GM06990 (cell line): ENCODE data around the gene ACOT11.

Experiments
- DNase-seq: peaks from one replicate; pipeline ENCODE4 v3.0.0-alpha.2; 2011; ENCODE audit not compliant: insufficient read length; ENCODE audit errors: extremely low read depth
- H3K27me3 ChIP-seq: replicated peaks from 2 replicates; pipeline ENCODE4 v1.6.0; 2011; ENCODE audit warnings: low read length; ENCODE audit not compliant: control insufficient read depth, insufficient read depth
- H3K36me3 ChIP-seq: 2 replicates; pipeline ENCODE4 v1.5.1; 2011; ENCODE audit warnings: low read length; ENCODE audit not compliant: control insufficient read depth, insufficient read depth
- H3K4me3 ChIP-seq: replicated peaks from 2 replicates; pipeline ENCODE4 v1.5.1; 2011; ENCODE audit warnings: low read depth, mild to moderate bottlenecking, control low read depth, low read length
- CTCF ChIP-seq: IDR thresholded peaks from 2 replicates; pipeline ENCODE4 v1.5.1; 2011; ENCODE audit warnings: low read length, control low read depth, mild to moderate bottlenecking, inconsistent platforms; ENCODE audit not compliant: insufficient read depth, poor library complexity, severe bottlenecking

The ACOT11 gene

GRCh38 chr1:54565113-54565501, 17.1 kb downstream of the ACOT11 start:
- DNase-seq = no peak
- TF ChIP-seq CTCF = no peak
- H3K4me3 ChIP-seq = no peak overlapping the region
- no peaks in the 10 kb centered on the region for H3K27me3 ChIP-seq
- no peaks in the 10 kb centered on the region for H3K36me3 ChIP-seq

- no peak for DNase-seq
- Histone ChIP-seq H3K4me3 (no peak overlapping the region), H3K27me3 (no peaks in the 10 kb centered on the region), H3K36me3 (no peaks in the 10 kb centered on the region)
- TF ChIP-seq CTCF = no peak
These were observed 18.6 kb downstream of the ACOT11 start for GRCh38 chr1:54566438-54567141.

DNA sequence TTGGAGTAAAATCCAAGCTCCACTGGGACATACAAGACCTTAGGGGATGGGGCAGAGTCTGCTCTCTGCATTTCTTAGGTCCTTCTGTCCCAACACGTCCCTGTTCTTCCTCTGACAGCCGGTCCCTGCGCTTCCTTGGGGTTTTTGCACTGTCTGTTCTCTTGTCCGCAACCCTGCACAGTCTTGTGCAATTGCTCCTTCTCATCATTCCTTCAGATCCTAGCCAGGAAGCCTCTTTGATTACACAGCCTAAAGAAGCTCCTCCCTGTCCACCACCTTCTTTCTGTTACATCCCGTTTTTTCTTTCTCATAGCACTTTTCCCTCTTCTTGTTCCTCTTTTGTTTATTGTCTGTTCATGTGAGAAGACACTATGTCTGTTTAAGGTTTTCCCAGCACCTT, 19.9 kb downstream of the ACOT11 start:
- no peak for DNase-seq
- Histone ChIP-seq H3K27me3 (no peaks in the 10 kb centered on the region), H3K36me3 (no peaks in the 10 kb centered on the region), H3K4me3 (no peak overlapping the region)
- no peak for TF ChIP-seq CTCF

DNA sequence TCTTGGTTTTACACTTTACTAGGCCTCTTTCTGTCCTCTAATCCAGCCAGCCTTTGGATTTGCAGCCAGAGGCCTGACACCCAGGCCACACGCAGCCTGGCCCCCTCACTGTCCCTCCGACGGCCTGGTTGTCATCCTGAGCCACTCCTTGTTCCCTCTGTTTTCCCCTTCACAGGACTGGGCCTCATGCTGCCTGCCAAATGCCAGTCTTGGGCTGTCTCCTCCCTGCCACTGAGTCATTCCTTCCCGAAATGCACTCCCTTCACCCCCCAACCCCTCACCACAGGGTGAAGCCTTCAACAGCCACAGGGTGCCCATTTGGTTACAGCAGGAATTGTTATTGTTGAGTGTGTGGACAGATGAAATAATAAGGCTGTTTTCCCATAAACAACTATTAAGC, 21.3 kb downstream of the ACOT11 start:
- H3K27me3 ChIP-seq = no peaks in the 10 kb centered on the region
- H3K4me3 ChIP-seq = no peak overlapping the region
- DNase-seq = no peak
- no peak for TF ChIP-seq CTCF
- H3K36me3 ChIP-seq = no peaks in the 10 kb centered on the region

DNA sequence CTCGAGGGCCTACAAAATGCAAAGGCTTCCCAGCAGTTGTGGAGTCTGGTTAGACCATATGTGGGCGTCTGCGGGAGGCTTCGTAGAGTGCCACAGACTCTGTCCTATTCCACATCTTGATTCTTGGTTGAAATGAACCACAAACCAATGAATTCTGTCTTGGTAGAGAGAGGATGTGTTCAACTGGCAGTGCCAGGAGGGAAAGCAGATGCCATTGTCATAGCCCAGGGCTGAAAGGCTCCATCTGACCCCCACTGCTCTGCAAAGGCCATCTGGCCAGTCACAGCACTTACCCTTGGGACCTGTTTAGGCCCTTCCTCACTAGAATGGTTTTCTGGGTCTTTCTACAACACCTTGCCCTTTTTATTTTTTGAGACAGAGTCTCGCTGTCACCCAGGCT, 22.1 kb downstream of the ACOT11 start:
- TF ChIP-seq CTCF = no peak
- H3K36me3 ChIP-seq = no peaks in the 10 kb centered on the region

DNA sequence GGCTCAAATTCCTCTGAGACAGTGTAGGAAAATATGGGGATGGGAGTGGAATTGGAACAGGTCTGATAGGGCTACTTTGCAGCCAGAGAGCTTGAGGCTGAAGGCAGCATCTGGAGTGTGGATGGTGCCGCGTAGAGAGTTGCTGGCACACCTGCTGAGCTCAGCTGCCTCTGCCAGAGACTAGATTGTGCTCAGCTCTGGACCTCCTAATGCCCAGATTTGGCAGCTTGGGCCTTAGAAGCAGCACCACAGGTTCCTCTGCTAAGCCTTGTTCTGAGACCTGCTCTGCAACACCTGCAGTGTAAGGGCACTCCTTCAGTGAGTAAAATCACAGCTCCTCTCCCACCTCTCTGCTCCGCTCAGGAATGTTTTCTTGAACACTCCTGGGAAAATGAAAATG, 23.3 kb downstream of the ACOT11 start:
- TF ChIP-seq CTCF = no peak
- DNase-seq = no peak

More for the DNA sequence above, 22.1 kb downstream of the ACOT11 start:
- no peak overlapping the region for H3K4me3 ChIP-seq
- no peaks in the 10 kb centered on the region for H3K27me3 ChIP-seq
- DNase-seq = no peak

More for the DNA sequence above, 23.3 kb downstream of the ACOT11 start:
- Histone ChIP-seq H3K27me3 (no peaks in the 10 kb centered on the region), H3K36me3 (no peaks in the 10 kb centered on the region), H3K4me3 (no peak overlapping the region)
